WTC11 (cell line): Measurements from ENCODE around the gene NPTN. TPM values are rescaled to one million over a fixed set of nuclear protein-coding genes. Genes with fewer than 3 reads are reported as not detected.

ENCODE experiments used
- ATAC-seq: fragments of 200-7000 bp; cut with Tn5 transposase; 2 replicates; pipeline ENCODE4 v1.10.0; 2021; ENCODE audit warnings: mild to moderate bottlenecking, moderate library complexity
- CTCF ChIA-PET: fragments of 300-600 bp; sonication (Branson Sonifier 250); formaldehyde crosslinking; loops from one replicate; lab custom pipeline; 2021; ENCODE audit warnings: antibody characterized with exemption; lab: Charles Lee
- POLR2A ChIA-PET: fragments of 350-600 bp; sonication (Branson Sonifier 250); formaldehyde crosslinking; loops from one replicate; lab custom pipeline; 2021; ENCODE audit warnings: antibody characterized with exemption; lab: Charles Lee
- DNase-seq: peaks from one replicate; pipeline ENCODE4 v3.0.0; 2021; ENCODE audit warnings: low spot score
- H3K27ac Mint-ChIP-seq: 2 replicates; pipeline ENCODE4 v1.8.0; 2021; ENCODE audit warnings: mixed read lengths
- H3K27me3 Mint-ChIP-seq: 2 replicates; pipeline ENCODE4 v1.8.0; 2021; ENCODE audit warnings: low read depth, mild to moderate bottlenecking, moderate library complexity, mixed read lengths
- H3K36me3 Mint-ChIP-seq: 2 replicates; pipeline ENCODE4 v1.8.0; 2021; ENCODE audit warnings: mixed read lengths
- H3K4me1 Mint-ChIP-seq: 2 replicates; pipeline ENCODE4 v1.8.0; 2022; ENCODE audit warnings: mixed read lengths
- H3K4me3 Mint-ChIP-seq: 2 replicates; pipeline ENCODE4 v1.8.0; 2021; ENCODE audit warnings: mild to moderate bottlenecking, moderate library complexity, mixed read lengths
- H3K9me3 Mint-ChIP-seq: 2 replicates; pipeline ENCODE4 v1.8.0; 2021; ENCODE audit warnings: mixed read lengths
- CREB1 ChIP-seq: sonication (generic); formaldehyde crosslinking; IDR thresholded peaks from 2 replicates; pipeline ENCODE4 v1.8.0; 2023; ENCODE audit warnings: mild to moderate bottlenecking, missing genetic modification reagents
- FOXK1 ChIP-seq: sonication (generic); formaldehyde crosslinking; IDR thresholded peaks from 2 replicates; pipeline ENCODE4 v1.8.0; 2022; ENCODE audit warnings: mild to moderate bottlenecking, moderate library complexity, missing genetic modification reagents
- GABPB1 ChIP-seq: sonication (generic); formaldehyde crosslinking; IDR thresholded peaks from 2 replicates; pipeline ENCODE4 v1.8.1; 2023; ENCODE audit warnings: mild to moderate bottlenecking, missing genetic modification reagents
- GTF2I ChIP-seq: fragments of 250-450 bp; sonication (Bioruptor Pico); conservative IDR thresholded peaks from 2 replicates; pipeline ENCODE4 v1.4.0; 2021; ENCODE audit warnings: mild to moderate bottlenecking
- NFE2L1 ChIP-seq: sonication (generic); formaldehyde crosslinking; IDR thresholded peaks from 2 replicates; pipeline ENCODE4 v1.8.1; 2023; ENCODE audit warnings: missing genetic modification reagents
- TCF7 ChIP-seq: sonication (generic); formaldehyde crosslinking; IDR thresholded peaks from 2 replicates; pipeline ENCODE4 v1.8.0; 2022; ENCODE audit warnings: mild to moderate bottlenecking, low read depth, missing genetic modification reagents, moderate library complexity
- ZBTB21 ChIP-seq: sonication (generic); formaldehyde crosslinking; IDR thresholded peaks from 2 replicates; pipeline ENCODE4 v1.8.1; 2023; ENCODE audit warnings: mild to moderate bottlenecking, missing genetic modification reagents, borderline replicate concordance
- ZNF121 ChIP-seq: sonication (generic); formaldehyde crosslinking; IDR thresholded peaks from 2 replicates; pipeline ENCODE4 v1.8.0; 2023; ENCODE audit warnings: missing genetic modification reagents
- ZNF317 ChIP-seq: sonication (generic); formaldehyde crosslinking; IDR thresholded peaks from 2 replicates; pipeline ENCODE4 v1.8.1; 2023; ENCODE audit warnings: low read depth, mild to moderate bottlenecking, moderate library complexity, missing genetic modification reagents, borderline replicate concordance
- ZNF416 ChIP-seq: fragments of 250-450 bp; sonication (Bioruptor Pico); IDR thresholded peaks from 2 replicates; pipeline ENCODE4 v1.9.0; 2021; ENCODE audit warnings: mild to moderate bottlenecking, inconsistent platforms
- total RNA-seq: library from RNA; stranded (reverse); gene quantifications from 3 replicates; pipeline ENCODE4 v1.2.3, GENCODE V29; 2021
- TF ChIP-seq, protein P1 (sequence below): fragments of 250-450 bp; sonication (Bioruptor Pico); IDR thresholded peaks from 2 replicates; pipeline ENCODE4 v1.9.0; 2021; ENCODE audit warnings: moderate library complexity, mild to moderate bottlenecking, inconsistent platforms, borderline replicate concordance
- TF ChIP-seq, protein P2 (sequence below): sonication (generic); formaldehyde crosslinking; IDR thresholded peaks from 2 replicates; pipeline ENCODE4 v1.8.1; 2023; ENCODE audit warnings: mild to moderate bottlenecking, missing genetic modification reagents, moderate library complexity
- TF ChIP-seq, protein P3 (sequence below): sonication (generic); formaldehyde crosslinking; IDR thresholded peaks from 2 replicates; pipeline ENCODE4 v1.8.1; 2022; ENCODE audit warnings: low read depth, mild to moderate bottlenecking, moderate library complexity, missing genetic modification reagents, borderline replicate concordance
- TF ChIP-seq, protein P4 (sequence below): sonication (generic); formaldehyde crosslinking; IDR thresholded peaks from 2 replicates; pipeline ENCODE4 v1.8.1; 2023; ENCODE audit warnings: mild to moderate bottlenecking, missing genetic modification reagents
- TF ChIP-seq, protein P5 (sequence below): fragments of 200-600 bp; IDR thresholded peaks from 2 replicates; pipeline ENCODE4 v1.8.0; 2022; ENCODE audit warnings: antibody characterized with exemption
- TF ChIP-seq, protein P6 (sequence below): sonication (generic); formaldehyde crosslinking; IDR thresholded peaks from 2 replicates; pipeline ENCODE4 v1.8.1; 2023; ENCODE audit warnings: mild to moderate bottlenecking, moderate library complexity, missing genetic modification reagents

The NPTN gene
- total RNA-seq, 1 experiment from 2014 or later: 116 TPM

DNA sequence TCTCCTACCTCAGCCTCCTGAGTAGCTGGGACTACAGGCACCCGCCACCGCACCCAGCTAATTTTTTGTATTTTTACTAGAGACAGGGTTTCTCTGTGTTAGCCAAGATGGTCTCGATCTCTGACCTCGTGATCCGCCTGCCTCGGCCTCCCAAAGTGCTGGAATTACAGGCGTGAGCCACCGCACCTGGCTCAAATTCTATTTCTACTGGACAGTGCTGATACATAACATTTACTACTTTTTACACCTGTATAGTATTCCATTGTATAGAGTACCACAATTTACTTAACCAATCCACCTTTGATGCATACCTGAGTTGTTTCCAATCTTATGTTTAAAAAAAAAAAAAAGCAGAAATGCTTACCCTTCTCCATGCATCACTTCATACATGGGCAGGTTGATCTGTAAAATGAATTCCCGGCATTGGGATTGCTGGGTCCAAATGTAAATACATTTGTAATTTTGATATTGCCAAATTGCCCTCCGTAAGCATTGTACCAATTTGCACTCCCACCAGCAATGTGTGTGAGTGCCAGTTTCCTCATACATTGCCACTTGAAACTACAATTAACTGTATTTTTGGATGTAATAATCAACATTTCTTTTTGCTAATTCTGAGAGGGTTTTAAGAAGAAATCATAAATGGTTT, 94.5 kb downstream of the NPTN start (continued):
- TF ChIP-seq ZNF317 (CRISPR knock-in tag) (no peak), NFE2L1 (CRISPR knock-in tag) (no peak)

DNA sequence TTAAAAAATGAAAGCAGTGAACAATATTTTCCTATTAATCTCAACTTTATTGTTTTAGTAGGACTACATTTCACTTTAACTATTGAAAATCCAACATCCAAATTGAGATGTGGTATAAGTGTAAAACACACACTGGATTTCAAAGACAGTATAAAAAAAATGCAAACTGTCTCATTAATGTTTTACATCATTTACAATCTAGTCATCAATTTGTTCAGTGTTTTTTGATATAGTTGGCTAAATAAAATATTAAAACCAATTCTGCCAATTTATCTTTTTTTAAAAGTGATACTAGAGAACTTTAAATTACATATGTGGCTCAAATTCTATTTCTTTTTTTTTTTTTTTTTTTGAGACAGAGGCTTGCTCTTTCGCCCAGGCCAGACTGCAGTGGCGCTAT, 95.1 kb downstream of the NPTN start:
- Mint-ChIP-seq H3K27me3 (no peaks in the 10 kb centered on the region), H3K27ac (no peak overlapping the region), H3K9me3 (no peaks in the 10 kb centered on the region), H3K4me1 (no peaks in the 10 kb centered on the region), H3K4me3 (no peak overlapping the region), H3K36me3 (no peaks in the 10 kb centered on the region)
- ATAC-seq: no peak
- ChIA-PET POLR2A (interaction anchor here (0.7 kb wide), 1 partner anchor 170 kb away, joined by 5 read pairs; no protein-coding TSS in a partner anchor), CTCF (no interaction called here)
- DNase-seq: no peak
- TF ChIP-seq, protein P1, sequence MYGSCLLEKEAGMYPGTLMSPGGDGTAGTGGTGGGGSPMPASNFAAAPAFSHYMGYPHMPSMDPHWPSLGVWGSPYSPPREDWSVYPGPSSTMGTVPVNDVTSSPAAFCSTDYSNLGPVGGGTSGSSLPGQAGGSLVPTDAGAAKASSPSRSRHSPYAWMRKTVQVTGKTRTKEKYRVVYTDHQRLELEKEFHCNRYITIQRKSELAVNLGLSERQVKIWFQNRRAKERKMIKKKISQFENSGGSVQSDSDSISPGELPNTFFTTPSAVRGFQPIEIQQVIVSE (CRISPR knock-in tag): no peak
- TF ChIP-seq, protein P2, sequence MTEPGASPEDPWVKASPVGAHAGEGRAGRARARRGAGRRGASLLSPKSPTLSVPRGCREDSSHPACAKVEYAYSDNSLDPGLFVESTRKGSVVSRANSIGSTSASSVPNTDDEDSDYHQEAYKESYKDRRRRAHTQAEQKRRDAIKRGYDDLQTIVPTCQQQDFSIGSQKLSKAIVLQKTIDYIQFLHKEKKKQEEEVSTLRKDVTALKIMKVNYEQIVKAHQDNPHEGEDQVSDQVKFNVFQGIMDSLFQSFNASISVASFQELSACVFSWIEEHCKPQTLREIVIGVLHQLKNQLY: no peak
- TF ChIP-seq CREB1 (CRISPR knock-in tag): no peak
- no peak for TF ChIP-seq FOXK1 (CRISPR knock-in tag)
- TF ChIP-seq, protein P3, sequence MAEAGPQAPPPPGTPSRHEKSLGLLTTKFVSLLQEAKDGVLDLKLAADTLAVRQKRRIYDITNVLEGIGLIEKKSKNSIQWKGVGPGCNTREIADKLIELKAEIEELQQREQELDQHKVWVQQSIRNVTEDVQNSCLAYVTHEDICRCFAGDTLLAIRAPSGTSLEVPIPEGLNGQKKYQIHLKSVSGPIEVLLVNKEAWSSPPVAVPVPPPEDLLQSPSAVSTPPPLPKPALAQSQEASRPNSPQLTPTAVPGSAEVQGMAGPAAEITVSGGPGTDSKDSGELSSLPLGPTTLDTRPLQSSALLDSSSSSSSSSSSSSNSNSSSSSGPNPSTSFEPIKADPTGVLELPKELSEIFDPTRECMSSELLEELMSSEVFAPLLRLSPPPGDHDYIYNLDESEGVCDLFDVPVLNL (CRISPR knock-in tag): no peak
- no peak for TF ChIP-seq GABPB1 (CRISPR knock-in tag)
- TF ChIP-seq, protein P4, sequence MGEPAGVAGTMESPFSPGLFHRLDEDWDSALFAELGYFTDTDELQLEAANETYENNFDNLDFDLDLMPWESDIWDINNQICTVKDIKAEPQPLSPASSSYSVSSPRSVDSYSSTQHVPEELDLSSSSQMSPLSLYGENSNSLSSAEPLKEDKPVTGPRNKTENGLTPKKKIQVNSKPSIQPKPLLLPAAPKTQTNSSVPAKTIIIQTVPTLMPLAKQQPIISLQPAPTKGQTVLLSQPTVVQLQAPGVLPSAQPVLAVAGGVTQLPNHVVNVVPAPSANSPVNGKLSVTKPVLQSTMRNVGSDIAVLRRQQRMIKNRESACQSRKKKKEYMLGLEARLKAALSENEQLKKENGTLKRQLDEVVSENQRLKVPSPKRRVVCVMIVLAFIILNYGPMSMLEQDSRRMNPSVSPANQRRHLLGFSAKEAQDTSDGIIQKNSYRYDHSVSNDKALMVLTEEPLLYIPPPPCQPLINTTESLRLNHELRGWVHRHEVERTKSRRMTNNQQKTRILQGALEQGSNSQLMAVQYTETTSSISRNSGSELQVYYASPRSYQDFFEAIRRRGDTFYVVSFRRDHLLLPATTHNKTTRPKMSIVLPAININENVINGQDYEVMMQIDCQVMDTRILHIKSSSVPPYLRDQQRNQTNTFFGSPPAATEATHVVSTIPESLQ (CRISPR knock-in tag): no peak
- TF ChIP-seq ZNF121 (CRISPR knock-in tag): no peak
- no peak for TF ChIP-seq NFE2L1 (CRISPR knock-in tag)
- TF ChIP-seq, protein P5, sequence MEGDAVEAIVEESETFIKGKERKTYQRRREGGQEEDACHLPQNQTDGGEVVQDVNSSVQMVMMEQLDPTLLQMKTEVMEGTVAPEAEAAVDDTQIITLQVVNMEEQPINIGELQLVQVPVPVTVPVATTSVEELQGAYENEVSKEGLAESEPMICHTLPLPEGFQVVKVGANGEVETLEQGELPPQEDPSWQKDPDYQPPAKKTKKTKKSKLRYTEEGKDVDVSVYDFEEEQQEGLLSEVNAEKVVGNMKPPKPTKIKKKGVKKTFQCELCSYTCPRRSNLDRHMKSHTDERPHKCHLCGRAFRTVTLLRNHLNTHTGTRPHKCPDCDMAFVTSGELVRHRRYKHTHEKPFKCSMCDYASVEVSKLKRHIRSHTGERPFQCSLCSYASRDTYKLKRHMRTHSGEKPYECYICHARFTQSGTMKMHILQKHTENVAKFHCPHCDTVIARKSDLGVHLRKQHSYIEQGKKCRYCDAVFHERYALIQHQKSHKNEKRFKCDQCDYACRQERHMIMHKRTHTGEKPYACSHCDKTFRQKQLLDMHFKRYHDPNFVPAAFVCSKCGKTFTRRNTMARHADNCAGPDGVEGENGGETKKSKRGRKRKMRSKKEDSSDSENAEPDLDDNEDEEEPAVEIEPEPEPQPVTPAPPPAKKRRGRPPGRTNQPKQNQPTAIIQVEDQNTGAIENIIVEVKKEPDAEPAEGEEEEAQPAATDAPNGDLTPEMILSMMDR: no peak
- no peak for TF ChIP-seq TCF7
- no peak for TF ChIP-seq ZNF416
- TF ChIP-seq, protein P6, sequence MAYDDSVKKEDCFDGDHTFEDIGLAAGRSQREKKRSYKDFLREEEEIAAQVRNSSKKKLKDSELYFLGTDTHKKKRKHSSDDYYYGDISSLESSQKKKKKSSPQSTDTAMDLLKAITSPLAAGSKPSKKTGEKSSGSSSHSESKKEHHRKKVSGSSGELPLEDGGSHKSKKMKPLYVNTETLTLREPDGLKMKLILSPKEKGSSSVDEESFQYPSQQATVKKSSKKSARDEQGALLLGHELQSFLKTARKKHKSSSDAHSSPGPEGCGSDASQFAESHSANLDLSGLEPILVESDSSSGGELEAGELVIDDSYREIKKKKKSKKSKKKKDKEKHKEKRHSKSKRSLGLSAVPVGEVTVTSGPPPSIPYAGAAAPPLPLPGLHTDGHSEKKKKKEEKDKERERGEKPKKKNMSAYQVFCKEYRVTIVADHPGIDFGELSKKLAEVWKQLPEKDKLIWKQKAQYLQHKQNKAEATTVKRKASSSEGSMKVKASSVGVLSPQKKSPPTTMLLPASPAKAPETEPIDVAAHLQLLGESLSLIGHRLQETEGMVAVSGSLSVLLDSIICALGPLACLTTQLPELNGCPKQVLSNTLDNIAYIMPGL: no peak
- no peak for TF ChIP-seq GTF2I (CRISPR knock-in tag)
- no peak for TF ChIP-seq ZBTB21 (CRISPR knock-in tag)
- TF ChIP-seq, all 79 proteins: peak for 0
